GM21423 (cell line): ENCODE measurements around the gene FMOD.
"Not testable (repeated sequence)": the region's sequence is repeated elsewhere in the genome, so short reads cannot be mapped to it uniquely, and the experiment has no call there.

Source experiments
- ATAC-seq: cut with Tn5 transposase; IDR thresholded peaks from one replicate; pipeline ENCODE4 v1.9.1; 2021; ENCODE audit warnings: mild to moderate bottlenecking, moderate library complexity; ENCODE audit not compliant: unreplicated experiment

Gene FMOD

GRCh38 chr1:203306965-203307541 lies 43.9 kb downstream of the FMOD start:
- ATAC-seq = no peak

DNA sequence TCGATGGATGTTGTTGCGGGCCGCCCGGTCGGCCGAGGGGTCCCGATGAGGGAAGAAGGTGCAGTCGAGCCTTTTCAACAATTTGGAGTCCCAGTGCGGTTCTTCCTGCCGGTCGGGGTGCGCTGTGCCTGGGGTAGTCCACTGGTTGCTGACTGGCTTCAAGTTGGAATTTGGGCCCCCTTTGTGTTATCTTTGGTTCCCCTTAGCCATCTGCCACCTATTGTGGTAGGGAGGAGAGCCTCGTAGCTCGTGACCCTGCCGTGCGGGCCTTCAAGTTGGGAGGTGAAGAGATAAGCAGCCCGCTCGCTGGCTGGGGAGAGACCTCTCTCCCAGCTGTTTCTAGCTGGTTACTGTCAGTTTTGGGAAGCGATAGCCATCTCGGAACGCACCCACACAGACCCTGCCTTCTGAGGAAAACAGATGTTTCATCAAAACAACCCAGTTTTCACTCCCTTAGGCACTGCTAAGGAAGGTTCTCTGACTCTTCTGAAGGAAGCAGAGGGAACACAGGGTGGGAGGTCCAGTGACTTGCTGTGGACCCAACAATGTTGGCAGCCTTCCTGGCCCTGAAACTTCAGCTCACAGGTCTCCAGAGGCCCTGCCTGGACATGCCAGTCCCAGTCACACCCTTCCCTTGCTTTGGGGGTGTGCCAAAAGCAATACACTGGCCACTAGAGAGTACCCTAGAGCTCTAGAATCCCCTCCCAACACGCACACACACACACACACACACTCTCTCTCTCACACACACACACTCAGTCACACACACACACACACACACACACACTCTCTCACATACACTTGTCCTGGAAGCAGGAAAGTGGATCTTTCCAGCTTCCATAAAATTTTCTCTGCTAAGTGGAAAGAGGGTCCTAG lies 44.6 kb downstream of the FMOD start:
- ATAC-seq = no peak

- no peak for ATAC-seq
Measured at GRCh38 chr1:203305809-203306088, 45.2 kb downstream of the FMOD start.

- ATAC-seq = peak; percentile 68
Measured at GRCh38 chr1:203304919-203305808, 45.8 kb downstream of the FMOD start, which contains the start of gene BTG2. BTG2 (plus strand) TSS chr1:203305519; CDS start chr1:203305607, 88 bp downstream.

DNA sequence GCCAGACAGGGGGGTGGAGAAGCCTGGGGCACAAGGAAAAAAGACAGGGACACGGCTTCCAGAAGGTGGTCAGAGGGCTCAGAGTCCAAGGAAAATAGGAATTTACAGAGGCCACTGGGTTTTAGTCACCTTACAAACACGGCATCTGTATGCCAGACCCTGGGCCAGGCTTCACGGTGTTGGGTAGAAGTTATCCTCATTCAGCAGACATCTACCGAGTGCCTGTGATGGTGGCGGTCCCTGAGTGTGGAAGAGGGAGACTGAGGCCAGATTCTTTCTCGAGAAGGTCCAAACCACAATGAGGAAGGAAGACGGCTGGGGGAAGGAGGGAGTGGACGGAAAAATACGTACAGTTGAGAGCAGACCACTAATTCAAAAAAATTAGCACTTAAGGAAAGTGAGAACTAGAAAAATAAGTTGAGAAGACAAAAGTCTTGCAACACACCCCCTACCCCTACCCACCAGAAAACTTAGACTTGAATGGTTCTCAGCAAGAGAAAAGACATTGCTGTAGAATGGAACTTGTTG lies 46.5 kb downstream of the FMOD start:
- ATAC-seq = no peak

GRCh38 chr1:203302894-203303293 lies 48.0 kb downstream of the FMOD start:
- ATAC-seq = no peak

DNA sequence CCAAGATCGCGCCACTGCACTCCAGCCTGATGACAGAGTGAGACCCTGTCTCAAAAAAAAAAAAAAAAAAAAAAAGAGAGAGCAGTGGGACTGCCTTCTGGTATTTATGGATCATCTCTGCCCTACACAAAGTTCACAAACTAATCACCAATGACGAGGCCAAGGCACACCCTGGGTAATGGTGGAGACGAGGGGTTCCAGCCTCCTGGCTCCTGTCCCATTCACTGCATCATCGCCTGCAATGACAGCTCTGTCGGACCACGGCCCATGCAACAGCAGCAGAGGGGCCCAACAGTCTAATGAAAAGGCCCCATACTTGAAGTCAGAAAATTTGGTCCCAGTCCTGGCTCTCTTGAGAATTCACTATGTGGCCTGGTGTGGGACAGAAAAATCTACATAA lies 48.5 kb downstream of the FMOD start:
- no peak for ATAC-seq

- ATAC-seq = no peak
Measured at GRCh38 chr1:203301331-203301668, 49.6 kb downstream of the FMOD start.

DNA sequence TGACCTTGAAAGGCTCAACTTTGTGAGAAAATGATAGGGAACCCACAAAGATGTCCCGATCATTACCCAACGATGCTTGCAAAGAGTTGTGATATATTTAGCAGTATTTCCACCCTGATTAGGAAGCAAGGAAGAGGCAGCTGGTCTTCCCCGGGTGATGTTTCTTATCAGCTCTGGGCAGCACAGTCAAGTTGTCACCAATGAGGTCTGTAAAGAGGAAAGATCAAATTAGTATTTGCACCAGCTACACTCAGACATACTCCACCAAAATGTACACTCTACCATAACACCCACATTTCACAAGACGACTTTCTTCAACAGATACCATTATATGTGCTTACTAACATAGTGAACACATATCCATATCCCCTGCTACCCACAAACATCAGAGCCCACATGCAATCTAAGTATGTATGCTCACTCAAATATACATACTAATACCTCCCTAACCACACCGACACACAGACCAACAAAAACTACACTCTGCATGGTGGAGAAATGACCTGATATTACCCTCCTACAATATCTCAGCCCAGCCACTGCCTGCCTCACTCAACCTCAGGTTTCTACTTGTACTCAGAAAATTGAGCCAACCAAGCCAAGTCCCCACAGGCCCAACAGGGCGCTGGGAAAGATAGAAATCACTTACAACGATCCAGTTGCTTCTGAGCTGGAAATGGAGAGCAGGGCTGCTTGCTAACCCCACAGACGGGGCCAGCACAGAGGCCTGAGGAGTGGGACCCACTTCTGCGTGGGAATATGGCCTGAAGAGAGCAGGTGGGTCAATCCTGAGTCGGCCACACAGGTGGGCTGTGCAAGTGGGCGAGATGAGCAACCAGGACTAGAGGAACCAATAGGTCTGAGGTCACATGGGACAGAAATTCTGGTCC lies 50.2 kb downstream of the FMOD start:
- ATAC-seq = no peak

- not testable (repeated sequence) for ATAC-seq
Measured at GRCh38 chr1:203299719-203300429, 51.0 kb downstream of the FMOD start.

DNA sequence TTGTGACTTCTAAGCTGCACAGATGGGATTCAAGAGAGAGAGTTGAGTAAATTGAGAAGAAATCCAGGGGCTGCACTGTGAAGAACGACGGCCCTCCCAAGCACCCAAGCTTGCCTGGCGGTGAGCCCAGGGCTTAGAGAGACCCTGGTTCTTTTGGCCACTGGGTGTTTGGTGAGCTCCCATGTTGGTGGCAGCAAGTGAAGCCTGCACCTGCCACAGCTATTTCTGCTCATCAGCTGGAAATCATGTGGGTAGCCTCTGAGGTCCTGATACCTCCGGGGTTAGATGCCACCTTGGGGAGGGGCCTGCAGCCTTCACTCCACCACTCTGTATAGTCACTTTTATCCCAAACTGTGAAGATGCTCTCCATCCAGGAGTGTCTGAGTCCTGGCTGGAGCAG lies 51.8 kb downstream of the FMOD start:
- ATAC-seq = peak; percentile 56

- ATAC-seq = no peak
Measured at GRCh38 chr1:203296460-203297073, 54.4 kb downstream of the FMOD start.

DNA sequence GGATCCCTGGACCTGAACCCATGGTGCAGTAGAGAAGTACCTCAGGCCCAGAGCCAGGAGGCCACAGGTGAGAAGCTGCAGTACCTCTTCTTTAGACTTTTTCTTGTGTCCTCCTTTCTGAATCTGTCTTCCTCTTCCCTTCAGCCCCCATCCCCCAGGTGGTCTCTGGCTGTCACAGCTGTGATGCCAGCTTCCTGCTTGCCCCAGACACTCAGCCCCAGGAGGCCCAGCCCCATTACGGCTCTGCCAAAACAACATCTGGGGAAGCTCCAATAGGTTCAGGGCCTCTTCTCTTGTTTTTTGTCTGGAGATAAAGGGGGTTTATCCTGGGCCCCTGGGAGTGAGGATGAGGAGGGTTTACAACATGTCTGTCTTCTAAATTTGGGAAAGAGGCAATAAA lies 55.1 kb downstream of the FMOD start:
- ATAC-seq = no peak

DNA sequence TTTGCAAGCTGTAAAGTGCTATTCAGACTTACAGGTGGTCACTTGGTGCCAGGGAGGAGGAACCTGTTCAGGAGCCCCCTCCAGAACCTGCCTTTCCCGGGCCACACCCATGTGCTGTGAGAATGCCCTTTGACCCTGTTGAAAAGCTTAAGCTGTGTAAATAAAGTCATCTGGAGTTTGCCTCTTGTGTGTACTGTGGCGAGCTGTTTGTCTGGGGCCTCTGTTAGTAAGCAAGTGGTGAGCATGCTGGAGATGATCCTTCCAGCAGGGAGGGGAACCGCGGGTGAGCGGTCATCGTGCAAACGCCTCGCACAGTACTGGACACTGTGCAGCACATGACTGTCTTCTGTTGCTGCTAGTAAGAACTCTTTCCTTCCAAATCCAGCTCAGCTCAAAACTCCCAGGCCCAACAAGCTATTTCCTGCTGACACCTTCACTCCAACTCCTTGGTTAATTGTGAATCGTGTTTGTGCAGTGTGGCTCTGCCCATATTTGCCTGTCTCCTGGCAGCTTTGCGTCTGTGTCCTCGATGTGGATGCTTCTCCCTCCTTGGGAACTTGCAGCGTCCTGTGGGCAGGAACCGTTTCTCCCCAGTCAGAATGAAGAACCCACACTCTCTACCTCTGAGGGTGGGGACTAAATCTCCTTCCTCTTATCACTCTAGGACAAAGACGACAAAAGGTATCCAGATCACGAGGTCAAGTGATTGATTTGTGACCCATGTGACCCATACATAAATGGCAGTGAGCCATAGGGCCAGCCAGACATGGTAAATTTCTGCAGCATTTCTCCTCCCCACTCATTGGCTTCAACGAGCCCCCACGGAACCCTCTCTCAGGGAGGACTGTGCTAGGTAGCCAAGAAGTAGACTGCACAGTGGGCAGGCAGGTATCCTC lies 59.5 kb downstream of the FMOD start:
- no peak for ATAC-seq
